H4 (cell line): Measurements from ENCODE around the gene RNASE12. TPM values are rescaled to one million over a fixed set of nuclear protein-coding genes. Genes with fewer than 3 reads are reported as not detected.
"Not testable (repeated sequence)": the region's sequence is repeated elsewhere in the genome, so short reads cannot be mapped to it uniquely, and the experiment has no call there.

Experiments
- DNase-seq: peaks from one replicate; pipeline ENCODE4 v3.0.0-alpha.2; 2015; ENCODE audit warnings: low spot score
- total RNA-seq: library from RNA; depleted of rRNA; stranded (reverse); fragments of >200 nt; shearing (Covaris generic); gene quantifications from 2 replicates; pipeline ENCODE4 v1.2.3, GENCODE V29; 2014; rRNA removed

Gene RNASE12, protein sequence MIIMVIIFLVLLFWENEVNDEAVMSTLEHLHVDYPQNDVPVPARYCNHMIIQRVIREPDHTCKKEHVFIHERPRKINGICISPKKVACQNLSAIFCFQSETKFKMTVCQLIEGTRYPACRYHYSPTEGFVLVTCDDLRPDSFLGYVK
- total RNA-seq: not detected in 2 replicates

DNA sequence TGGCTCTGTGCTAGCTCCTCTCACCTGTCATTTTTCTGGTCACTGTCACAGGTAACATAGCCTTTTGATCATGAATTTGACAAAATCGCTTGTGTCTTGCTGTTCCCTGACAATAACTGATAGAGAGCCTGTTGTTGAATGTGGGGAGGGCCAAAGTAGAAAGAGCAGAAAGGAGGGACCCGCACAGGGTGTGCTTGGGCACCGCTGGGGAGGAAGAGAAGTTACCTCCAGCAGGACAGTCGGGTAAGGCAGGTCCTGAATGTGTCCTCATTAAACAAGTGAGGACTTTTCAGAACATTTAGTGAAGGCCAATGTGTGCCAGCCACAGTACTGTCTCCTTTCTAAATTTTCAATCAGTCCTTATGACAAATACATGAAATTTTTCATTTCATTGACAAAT is at the start of gene RNASE12:
TSS of gene RNASE12 (minus strand) at position 142 of the 400 bp plus-strand sequence. CDS start 653 bp downstream, outside the sequence.
- no peak for DNase-seq

DNA sequence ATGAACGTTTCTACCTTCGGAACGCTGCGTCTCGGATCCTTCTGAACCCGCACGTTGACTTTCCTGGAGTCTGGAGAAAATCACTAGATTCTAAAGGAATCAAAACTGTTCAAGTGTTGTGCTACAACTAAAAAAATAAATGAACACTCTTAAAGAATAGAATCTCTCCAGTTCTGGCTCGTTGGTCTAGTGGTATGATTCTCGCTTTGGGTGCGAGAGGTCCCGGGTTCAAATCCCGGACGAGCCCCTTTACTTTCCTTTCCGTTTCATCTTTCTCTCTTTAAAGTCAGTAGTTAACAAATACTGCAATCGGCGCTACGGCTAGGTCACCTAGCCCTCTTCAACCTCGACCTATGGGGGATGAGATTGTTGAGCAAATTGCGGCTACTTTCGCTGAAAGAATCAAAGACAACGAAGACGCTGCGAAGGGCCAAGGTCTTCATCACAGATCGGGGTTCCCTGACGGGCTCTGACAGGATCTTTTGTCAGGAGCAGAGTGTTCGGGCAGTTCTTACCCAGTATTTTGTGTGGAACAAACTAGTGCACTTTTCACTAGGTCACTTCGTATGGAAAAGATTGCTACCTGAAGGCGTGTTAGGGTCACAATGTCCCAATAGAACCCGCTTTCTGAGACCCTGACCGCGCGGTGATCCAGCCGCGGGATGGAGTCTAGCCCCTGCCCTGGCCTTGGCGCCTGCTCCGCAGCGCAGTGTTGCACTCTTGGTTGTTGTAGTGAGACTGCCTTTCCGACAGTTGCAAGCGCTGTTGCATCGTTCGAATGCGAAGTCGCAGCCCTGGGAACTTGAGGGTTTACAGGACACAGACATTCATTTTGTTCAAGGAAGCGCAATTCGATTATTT is 41.9 kb upstream of the RNASE12 start:
- peak; percentile 79 for DNase-seq

DNA sequence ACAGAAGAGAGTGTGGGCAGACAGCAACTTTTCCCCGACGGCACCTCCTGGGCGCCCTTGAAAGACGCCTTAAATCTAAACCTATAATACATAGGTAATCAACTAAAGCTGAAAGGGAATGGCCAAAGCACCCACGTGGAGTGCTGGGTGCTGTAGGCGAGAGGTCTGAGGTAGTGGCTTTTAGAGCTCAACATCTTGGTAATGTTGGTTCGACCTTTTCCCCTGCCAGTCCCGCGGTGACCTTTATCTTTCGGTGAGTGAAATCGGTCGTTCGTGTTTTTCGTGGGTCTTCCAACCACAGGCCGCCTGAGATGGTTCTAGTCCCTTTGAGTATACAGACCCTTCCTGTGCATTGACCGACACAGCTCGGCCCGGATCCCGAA is 41.3 kb upstream of the RNASE12 start:
- DNase-seq: no peak

DNA sequence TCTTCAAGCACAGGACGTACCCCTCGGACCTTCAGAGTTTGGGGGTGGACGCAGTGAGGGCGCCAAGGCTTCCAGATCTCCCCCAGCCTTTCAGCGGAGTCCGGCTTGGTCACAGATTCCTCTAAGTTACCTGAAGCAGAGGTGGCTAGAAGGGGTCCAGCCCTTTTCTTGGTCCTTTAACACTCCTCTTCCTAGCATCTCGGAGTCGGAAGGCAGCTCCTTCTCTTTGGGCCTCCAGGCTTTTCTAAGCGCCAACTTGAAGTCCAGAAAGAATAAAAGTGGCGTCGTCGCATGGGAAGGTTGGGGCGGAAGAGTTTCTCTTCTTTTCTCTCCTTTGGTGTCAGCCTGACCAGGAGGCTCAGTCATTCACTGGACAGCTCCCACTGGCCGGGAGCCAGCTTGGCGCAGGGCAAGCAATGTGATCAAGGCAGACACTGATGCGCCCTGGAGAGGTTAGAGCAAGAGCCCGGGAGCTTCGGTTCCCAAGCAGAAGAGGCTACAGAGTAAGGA is 40.8 kb upstream of the RNASE12 start:
- DNase-seq: peak; percentile 62

GRCh38 chr14:20631023-20631879 is 40.1 kb upstream of the RNASE12 start:
- peak; percentile 41 for DNase-seq

- DNase-seq: no peak
These were observed 39.3 kb upstream of the RNASE12 start for GRCh38 chr14:20630340-20631022.

GRCh38 chr14:20628063-20628854 is 37.1 kb upstream of the RNASE12 start:
- no peak for DNase-seq

- DNase-seq: no peak
These were observed 36.3 kb upstream of the RNASE12 start for GRCh38 chr14:20627346-20628027.

DNA sequence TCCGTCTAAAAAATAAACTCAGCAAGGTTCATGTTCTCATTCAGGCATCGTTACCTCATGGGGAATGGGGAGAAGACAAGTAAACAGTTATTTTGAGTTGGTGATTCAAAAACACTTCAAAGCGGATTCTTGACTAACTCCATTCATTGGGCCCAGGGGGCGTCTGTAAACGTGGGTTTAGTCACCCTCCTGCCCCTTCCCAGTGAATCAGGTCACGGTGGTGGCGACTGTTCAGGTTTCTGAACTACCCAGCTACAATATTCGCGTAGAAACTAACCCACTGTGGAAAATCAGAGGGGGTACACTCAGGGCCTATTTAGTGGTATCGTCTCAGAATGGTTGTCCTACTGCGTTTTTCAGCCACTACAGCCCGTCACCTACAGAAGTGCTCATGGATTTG is 35.1 kb upstream of the RNASE12 start:
- DNase-seq: no peak

GRCh38 chr14:20624495-20625070 is 33.4 kb upstream of the RNASE12 start:
- no peak for DNase-seq

- no peak for DNase-seq
These were observed 32.6 kb upstream of the RNASE12 start for GRCh38 chr14:20623798-20624197.

- no peak for DNase-seq
These were observed 31.7 kb upstream of the RNASE12 start for GRCh38 chr14:20622816-20623291.

DNA sequence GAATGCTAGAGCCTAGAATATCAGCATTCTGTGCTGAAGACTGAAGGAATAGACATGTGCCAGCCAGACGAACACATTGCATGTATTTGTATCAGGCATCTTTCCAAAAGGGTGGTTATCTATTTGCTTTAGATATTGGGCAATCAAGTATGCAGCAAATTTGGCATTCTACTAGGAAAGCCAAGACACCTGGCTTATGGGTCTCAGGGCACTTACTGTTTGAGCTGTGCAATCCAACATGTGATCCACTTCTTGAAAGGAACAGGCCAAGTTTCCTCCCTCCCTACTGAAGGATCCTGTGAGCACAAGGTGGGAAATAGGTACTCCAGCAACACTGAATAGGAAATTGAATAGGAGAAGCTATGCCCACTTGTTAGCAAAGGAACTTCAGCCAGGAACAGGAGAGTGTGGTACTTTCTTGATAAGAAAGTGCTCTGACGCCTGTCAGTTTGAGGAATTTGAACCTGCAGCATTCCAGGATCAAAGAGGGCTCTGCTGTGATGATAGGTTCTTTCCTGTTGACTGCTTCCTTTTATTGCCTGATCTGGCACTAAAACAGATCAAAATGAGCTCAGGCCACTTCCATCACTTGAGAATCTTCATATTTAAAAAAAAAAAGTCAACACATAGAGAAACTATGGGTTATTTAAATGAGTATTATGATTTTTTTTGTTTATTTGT is 29.8 kb upstream of the RNASE12 start:
- DNase-seq: no peak

- not testable (repeated sequence) for DNase-seq
These were observed 28.5 kb upstream of the RNASE12 start for GRCh38 chr14:20619688-20620087.

DNA sequence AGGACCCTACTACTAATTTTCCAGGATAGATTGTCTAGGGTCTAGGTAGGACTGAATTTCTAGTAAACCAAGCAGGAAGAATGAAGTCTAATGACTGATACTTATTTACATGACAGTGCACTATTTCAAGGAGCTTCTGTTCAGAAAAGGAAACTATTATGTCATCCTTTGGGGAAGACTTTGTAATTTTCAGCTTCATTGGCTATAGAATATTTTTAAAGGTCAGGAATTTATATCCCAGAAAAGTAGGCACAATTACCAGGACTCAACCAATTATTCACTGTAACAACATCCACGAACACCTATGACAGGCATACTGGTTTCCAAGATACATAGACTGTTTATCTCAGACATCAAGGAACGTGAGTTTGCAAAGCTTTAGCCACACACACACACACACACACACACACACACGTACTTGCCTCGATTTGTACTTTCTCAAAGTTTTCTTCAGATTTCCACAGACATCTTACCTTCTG is 27.1 kb upstream of the RNASE12 start:
- DNase-seq: no peak

- no peak for DNase-seq
These were observed 26.2 kb upstream of the RNASE12 start for GRCh38 chr14:20617138-20618003.

DNA sequence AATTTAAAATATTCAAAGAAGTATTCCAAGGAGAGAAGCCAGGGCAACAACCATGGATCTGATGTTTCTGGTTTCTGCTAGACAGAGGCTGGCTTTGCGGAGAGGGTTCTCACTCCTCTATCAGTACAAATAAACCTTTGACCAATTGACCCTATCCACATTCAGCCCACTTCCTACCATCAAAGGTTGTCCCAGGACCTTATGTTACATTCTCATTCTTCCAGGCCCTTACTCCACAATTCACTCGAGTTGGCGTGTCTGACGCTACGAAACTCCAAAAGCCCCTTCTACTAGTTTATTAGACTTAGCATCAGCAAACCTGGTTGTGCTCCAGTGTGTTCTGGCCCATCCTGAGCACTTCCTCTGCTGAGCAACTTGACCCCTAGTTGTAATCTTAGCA is 24.8 kb upstream of the RNASE12 start:
- DNase-seq: no peak
